Stimulated activated CD8-positive, alpha-beta memory T cell treated with anti-CD3 and anti-CD28 coated beads, Interleukin-2, amount 100 ng/mL, for 48 hours (primary cell): ENCODE results near the gene DNAJC19.
A peak's percentile ranks its signal among the peaks of the same experiment; 100 is the strongest.
"Not testable (repeated sequence)": the region's sequence is repeated elsewhere in the genome, so short reads cannot be mapped to it uniquely, and the experiment has no call there.

Source experiments
- DNase-seq, 2 donors: peaks; one replicate each; pipeline ENCODE4 v3.0.0-alpha.2; 2020; ENCODE audit warnings: low read depth in 2 of 2

The DNAJC19 gene

DNA sequence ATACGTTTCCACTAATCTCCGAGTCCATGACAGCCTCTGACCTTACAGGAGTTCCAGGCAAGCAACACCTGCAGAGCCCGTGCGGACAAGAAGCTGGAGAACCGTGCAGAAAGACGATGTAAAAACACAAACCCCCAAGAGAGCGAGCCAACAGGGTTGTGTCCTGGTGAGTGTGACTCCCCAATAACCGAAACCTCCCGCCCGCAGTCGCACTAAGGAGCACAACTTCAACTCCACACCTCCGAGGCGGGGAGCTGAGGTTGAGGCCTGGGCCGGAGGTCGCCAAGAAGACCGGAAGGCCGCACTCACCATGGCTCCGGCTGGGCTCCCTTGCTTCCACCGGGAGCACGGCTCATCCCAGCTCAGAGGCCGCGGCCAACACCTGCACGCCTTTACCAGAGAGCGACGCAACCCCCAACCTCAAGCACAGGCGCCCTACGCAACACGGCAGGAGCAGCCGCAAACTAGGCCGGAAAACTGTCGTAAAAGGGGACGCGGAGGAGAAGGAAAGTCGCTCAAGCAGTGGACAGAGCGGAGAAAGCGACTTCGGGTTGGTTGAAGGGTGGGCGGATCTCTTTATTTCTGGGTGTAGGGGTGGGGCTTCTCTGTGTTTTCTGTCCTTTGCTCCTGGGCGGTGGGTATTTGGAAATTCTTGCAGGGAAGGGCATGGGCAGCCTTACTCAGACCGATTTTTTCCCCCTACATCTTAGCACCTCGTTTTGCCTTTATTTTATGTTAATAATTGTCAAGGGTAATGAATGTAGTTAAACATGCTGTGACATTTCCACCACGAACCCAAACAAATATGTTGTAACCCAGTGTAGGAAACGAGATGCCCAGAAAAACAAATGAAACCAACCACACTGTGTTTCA is at the start of gene DNAJC19:
Gene DNAJC19 (minus strand): TSS at position 446 of the 873 bp plus-strand sequence. CDS start 134 bp downstream, at position 312.
- DNase-seq, result peak; percentile 73 to 78

- DNase-seq, result no peak
These were observed 41.4 kb upstream of the DNAJC19 start for GRCh38 chr3:181030948-181031347.

GRCh38 chr3:181025204-181025603 is 35.7 kb upstream of the DNAJC19 start:
- DNase-seq, result no peak

GRCh38 chr3:181017690-181018089 is 28.2 kb upstream of the DNAJC19 start:
- no peak for DNase-seq

- DNase-seq, result peak; percentile 8 to 21
These were observed 19.7 kb upstream of the DNAJC19 start for GRCh38 chr3:181009225-181009624.

GRCh38 chr3:181008796-181009195 is 19.3 kb upstream of the DNAJC19 start:
- no peak for DNase-seq

GRCh38 chr3:181007262-181007661 is 17.7 kb upstream of the DNAJC19 start:
- DNase-seq, result no peak

DNA sequence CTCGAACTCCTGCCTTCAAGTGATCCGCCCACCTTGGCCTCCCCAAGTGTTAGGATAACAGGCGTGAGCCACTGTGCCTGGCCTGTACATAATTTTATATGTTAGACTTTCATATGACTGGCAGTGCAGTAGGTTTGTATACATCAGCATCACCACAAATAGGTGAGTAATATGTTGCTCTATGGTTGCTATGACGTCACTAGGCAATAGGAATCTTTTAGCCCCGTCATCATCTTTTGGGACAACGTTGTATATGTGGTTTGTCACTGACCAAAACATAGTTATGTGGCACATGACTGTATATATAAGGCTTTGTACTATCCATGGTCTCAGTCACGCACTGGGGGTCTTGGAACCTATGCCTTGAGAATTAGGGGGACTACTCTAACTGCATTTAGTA is 17.0 kb upstream of the DNAJC19 start:
- DNase-seq, result no peak

GRCh38 chr3:181003469-181003868 is 13.9 kb upstream of the DNAJC19 start:
- not testable (repeated sequence) for DNase-seq

GRCh38 chr3:181002331-181002730 is 12.8 kb upstream of the DNAJC19 start:
- DNase-seq, result not testable (repeated sequence)

GRCh38 chr3:180996415-180996932 is 6.9 kb upstream of the DNAJC19 start:
- DNase-seq, result no peak

GRCh38 chr3:180990505-180990904 is 969 bp upstream of the DNAJC19 start:
- DNase-seq, result no peak

DNA sequence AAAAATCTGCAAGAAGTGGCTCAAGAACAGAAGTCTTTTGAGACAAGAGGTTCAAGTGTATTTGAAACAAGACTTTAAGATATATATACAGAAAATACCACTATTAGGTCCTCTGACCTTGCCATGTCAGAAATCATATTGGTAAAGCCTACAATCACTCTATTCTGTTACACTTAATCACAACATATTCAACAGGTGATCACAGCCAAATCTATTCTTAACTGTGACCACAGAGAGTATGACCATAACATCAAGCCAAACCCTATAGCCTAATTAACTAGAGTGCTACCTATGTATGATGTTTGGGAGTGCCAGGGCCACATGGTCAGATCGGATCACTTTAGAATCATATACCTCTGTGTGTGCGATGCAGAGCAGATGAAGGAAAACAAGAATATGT is 2.2 kb downstream of the DNAJC19 start:
- DNase-seq, result no peak

GRCh38 chr3:180986366-180986765 is 3.2 kb downstream of the DNAJC19 start:
- DNase-seq, result not testable (repeated sequence)

GRCh38 chr3:180983136-180983535 is 6.4 kb downstream of the DNAJC19 start:
- no peak for DNase-seq

- DNase-seq, result no peak
These were observed 7.6 kb downstream of the DNAJC19 start for GRCh38 chr3:180981912-180982311.

DNA sequence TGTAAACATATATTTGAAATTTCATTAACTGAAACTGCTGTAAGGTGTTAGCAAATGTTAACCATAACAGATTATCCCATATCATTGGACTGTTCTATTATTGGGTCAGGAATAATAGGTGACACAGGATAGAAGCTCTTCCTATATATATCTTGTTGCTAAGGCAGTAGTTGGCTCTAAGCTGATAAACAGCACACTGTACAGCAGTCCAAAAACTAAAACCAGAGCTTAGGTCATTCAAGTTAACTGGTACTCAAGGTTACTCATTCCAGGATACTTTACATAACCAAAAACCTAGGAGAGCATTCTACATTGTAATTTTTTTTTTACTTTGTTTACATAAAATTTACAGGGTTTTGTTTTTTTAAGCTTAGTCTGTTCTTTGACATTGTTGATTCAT is 8.9 kb downstream of the DNAJC19 start:
- DNase-seq, result no peak

DNA sequence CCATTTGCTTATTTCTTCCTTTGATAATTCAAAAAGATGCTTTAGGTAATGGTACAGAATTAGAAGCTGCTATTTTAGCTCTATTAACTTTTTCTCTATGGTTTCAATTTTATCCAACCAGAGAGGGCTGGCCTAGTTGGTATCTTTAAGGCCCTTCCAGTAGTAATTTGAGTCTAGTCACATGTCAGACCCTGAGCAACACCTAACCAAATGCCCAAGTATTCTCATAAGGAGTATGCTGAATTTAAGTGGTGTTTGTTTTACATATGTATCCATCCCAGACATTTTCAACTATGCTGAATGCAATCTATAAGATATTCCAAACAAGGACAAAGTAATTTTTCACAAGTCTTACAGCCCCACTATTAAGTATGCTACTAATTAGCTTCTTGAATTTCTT is 9.6 kb downstream of the DNAJC19 start:
- no peak for DNase-seq

- DNase-seq, result no peak
These were observed 12.0 kb downstream of the DNAJC19 start for GRCh38 chr3:180977498-180977897.

- DNase-seq, result no peak
These were observed 15.2 kb downstream of the DNAJC19 start for GRCh38 chr3:180974286-180974685.

- no peak for DNase-seq
These were observed 16.0 kb downstream of the DNAJC19 start for GRCh38 chr3:180973543-180973942.

GRCh38 chr3:180970931-180971330 is 18.6 kb downstream of the DNAJC19 start:
- DNase-seq, result no peak

DNA sequence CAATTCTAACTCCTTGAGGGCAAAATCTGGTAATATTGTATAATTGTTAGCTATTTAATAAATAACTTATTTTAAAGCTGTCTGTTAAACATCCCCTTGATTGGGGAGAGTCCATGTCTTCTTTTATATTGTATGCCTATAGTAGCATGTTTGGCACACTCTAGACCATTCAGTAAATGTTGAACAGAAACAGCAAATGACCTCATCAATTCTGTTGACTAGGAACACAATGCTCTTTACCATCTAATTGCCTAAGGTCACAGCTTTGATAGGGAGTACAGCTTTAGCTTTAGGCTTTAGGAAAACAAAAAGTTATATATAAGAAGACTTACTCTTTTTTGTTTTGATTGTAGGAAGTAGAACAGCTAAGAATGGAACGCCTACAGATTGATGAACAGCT is 27.0 kb downstream of the DNAJC19 start:
- DNase-seq, result no peak
